NT2/D1 (cell line): Measurements from ENCODE around the gene PROK2.

ENCODE experiments used
- SUZ12 ChIP-seq: IDR thresholded peaks from 2 replicates; pipeline ENCODE4 v1.6.1; 2011; ENCODE audit not compliant: insufficient read length, insufficient read depth; ENCODE audit errors: extremely low read depth
- YY1 ChIP-seq: IDR thresholded peaks from 2 replicates; pipeline ENCODE4 v1.6.1; 2011; ENCODE audit not compliant: insufficient read length, insufficient read depth
- ZNF274 ChIP-seq: IDR thresholded peaks from 2 replicates; pipeline ENCODE4 v1.6.1; 2011; ENCODE audit warnings: mild to moderate bottlenecking, low read depth, low read length

DNA sequence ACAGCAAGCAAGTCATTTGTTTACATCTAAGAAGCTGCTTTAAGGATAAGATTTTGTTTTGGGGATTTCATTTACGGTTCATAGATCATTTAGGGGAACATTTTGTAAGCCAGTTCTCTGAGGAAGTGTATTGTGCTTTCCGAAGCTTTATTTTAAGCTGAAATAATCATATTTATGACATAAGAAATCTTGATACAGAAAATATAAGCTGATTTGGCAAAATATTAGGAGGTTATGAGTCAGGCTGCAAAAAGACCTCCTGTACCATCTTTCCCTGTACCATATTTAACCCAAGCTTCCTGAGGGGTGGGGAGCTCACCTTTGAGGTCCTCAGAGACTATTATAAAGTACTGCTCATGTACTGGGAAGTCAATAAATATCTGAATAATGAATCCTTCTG is 51.6 kb downstream of the PROK2 start:
- TF ChIP-seq ZNF274: no peak
- TF ChIP-seq SUZ12: no peak
- no peak for TF ChIP-seq YY1
